OCI-LY3 (cell line): ENCODE results near the gene RASA2.

ENCODE experiments used
- CTCF ChIP-seq: fragments of 200-600, 300-600 bp; sonication (generic); IDR thresholded peaks from 2 replicates; pipeline ENCODE4 v1.5.1; 2014; ENCODE audit warnings: antibody characterized with exemption, low read length, low read depth
- EZH2phosphoT487 ChIP-seq: fragments of 200-600 bp; shearing (Covaris generic); IDR thresholded peaks from 2 replicates; pipeline ENCODE4 v1.6.1; 2018; ENCODE audit warnings: antibody characterized with exemption, mixed run types, low read depth

GRCh38 chr3:141656771-141657170 lies 169.9 kb downstream of the RASA2 start:
- TF ChIP-seq CTCF (no peak), EZH2phosphoT487 (no peak)
